ENCODE data around the gene ERRFI1.

- TF ChIP-seq TAF1 (IDR thresholded peaks at IDR 0.05; ENCODE audit: borderline replicate concordance, low read depth, low read length) (no peak), POLR2AphosphoS5 (IDR thresholded peaks at IDR 0.05; ENCODE audit: low read depth, low read length) (no peak)
Observed at GRCh38 chr1:8013399-8013798, 12.7 kb downstream of the ERRFI1 start.

Measured in GM12892 (cell line).